Measurements from ENCODE around the gene INSL6. TPM values are rescaled to one million over a fixed set of nuclear protein-coding genes. Genes with fewer than 3 reads are reported as not detected.

INSL6 gene, protein sequence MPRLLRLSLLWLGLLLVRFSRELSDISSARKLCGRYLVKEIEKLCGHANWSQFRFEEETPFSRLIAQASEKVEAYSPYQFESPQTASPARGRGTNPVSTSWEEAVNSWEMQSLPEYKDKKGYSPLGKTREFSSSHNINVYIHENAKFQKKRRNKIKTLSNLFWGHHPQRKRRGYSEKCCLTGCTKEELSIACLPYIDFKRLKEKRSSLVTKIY
- not detected in 2 replicates for total RNA-seq
- polyA plus RNA-seq: not detected in 2 replicates
- not detected in 2 replicates for polyA plus RNA-seq (2012)
- polyA minus RNA-seq (ENCODE audit: low replicate concordance): not detected in 2 replicates

DNA sequence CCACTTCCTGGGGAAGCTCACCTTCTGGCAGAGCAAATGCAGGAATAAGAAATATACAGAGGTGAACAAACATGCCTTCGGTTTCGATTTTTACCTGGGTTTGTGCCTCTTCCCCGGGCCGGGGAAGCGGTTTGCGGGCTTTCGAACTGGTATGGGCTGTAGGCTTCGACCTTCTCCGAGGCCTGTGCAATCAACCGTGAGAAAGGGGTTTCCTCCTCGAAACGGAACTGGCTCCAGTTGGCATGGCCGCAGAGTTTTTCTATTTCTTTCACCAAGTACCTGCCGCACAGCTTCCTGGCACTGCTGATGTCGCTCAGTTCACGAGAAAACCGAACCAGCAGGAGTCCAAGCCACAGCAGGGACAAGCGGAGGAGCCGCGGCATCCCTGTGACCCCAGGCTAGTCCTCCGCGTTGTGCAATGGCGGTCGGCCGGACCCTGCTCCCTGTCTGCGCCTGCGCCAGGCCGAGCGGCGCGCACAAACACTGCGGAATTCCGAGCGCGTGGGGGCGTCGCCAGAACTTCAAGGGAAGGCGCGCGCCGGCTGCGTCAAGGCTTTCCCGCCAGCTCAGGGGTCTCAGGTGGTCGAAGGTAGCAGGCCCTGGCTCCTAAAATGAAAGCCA lies at the start of gene INSL6:
Gene INSL6 (minus strand): TSS at position 420 of the 621 bp plus-strand sequence. CDS start 37 bp downstream, at position 383.
- TF ChIP-seq, protein P1, sequence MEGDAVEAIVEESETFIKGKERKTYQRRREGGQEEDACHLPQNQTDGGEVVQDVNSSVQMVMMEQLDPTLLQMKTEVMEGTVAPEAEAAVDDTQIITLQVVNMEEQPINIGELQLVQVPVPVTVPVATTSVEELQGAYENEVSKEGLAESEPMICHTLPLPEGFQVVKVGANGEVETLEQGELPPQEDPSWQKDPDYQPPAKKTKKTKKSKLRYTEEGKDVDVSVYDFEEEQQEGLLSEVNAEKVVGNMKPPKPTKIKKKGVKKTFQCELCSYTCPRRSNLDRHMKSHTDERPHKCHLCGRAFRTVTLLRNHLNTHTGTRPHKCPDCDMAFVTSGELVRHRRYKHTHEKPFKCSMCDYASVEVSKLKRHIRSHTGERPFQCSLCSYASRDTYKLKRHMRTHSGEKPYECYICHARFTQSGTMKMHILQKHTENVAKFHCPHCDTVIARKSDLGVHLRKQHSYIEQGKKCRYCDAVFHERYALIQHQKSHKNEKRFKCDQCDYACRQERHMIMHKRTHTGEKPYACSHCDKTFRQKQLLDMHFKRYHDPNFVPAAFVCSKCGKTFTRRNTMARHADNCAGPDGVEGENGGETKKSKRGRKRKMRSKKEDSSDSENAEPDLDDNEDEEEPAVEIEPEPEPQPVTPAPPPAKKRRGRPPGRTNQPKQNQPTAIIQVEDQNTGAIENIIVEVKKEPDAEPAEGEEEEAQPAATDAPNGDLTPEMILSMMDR (conservative IDR thresholded peaks at IDR 0.05 in 1 of 2, IDR thresholded peaks at IDR 0.05 in 1 of 2; ENCODE audit: low read depth in 1 of 2, low read length in 2 of 2): no peak
- Histone ChIP-seq H3K9me3 (ENCODE audit: control insufficient read depth, insufficient read depth, low read depth, low read length) (no peaks in the 10 kb centered on the region), H4K20me1 (ENCODE audit: control insufficient read depth, extremely low read depth, insufficient read depth, low read length) (no peaks in the 10 kb centered on the region), H3K4me2 (ENCODE audit: extremely low read depth, insufficient read depth, low read length) (no peak within 1 kb of the TSS), H3K9ac (ENCODE audit: insufficient read depth, low read length) (no peak within 1 kb of the TSS), H3K79me2 (ENCODE audit: control insufficient read depth, insufficient read depth, low read length) (no peaks in the 10 kb centered on the region), H3K27ac (ENCODE audit: insufficient read depth, low read length) (no peak within 1 kb of the TSS), H2AFZ (ENCODE audit: low read length) (no peak within 1 kb of the TSS), H3K4me1 (ENCODE audit: control insufficient read depth, extremely low read depth, insufficient read depth, low read length) (no peaks in the 10 kb centered on the region), H3K4me3 (replicated peaks in 1 of 4; ENCODE audit: control extremely low read depth in 1 of 4, insufficient read depth in 1 of 4, low read depth in 3 of 4, low read length in 4 of 4) (no peak within 1 kb of the TSS), H3K27me3 (ENCODE audit: control insufficient read depth, insufficient read depth, low read length) (no peaks in the 10 kb centered on the region), H3K36me3 (ENCODE audit: control insufficient read depth, insufficient read depth, low read length) (no peaks in the 10 kb centered on the region)
- DNase-seq (ENCODE audit: low read depth in 2 of 2): no peak

DNA sequence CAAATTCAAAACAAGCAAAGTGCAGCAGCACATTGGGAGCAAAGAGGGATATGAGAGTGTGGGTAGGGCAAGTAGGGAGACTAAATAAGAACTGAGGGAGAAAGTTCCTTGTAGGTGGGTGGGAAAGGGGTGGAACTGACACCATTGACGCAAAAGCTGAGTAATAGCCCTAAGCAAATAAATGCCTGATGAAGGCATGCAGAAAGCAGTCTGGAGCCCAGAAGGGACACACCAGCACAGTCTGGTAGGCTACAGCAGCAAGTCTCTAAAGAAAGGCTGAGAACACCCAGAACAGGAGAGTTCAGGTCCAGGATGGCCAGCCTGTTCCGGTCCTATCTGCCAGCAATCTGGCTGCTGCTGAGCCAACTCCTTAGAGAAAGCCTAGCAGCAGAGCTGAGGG lies 45.8 kb upstream of the INSL6 start, which contains the start of gene INSL4:
Gene INSL4 (plus strand): TSS at position 208 of the 400 bp plus-strand sequence. CDS start 105 bp downstream, at position 313.
- DNase-seq (ENCODE audit: low read depth in 2 of 2): peak in 1 of 2 donors; percentile 35
- Histone ChIP-seq H3K27me3 (ENCODE audit: control insufficient read depth, insufficient read depth, low read length) (peaks cover 3% of the 10 kb centered on the region), H4K20me1 (ENCODE audit: control insufficient read depth, extremely low read depth, insufficient read depth, low read length) (no peaks in the 10 kb centered on the region), H2AFZ (ENCODE audit: low read length) (no peak within 1 kb of the TSS), H3K9me3 (ENCODE audit: control insufficient read depth, insufficient read depth, low read depth, low read length) (no peaks in the 10 kb centered on the region), H3K4me1 (ENCODE audit: control insufficient read depth, extremely low read depth, insufficient read depth, low read length) (no peaks in the 10 kb centered on the region), H3K79me2 (ENCODE audit: control insufficient read depth, insufficient read depth, low read length) (no peaks in the 10 kb centered on the region), H3K4me2 (ENCODE audit: extremely low read depth, insufficient read depth, low read length) (no peak within 1 kb of the TSS), H3K27ac (ENCODE audit: insufficient read depth, low read length) (no peak within 1 kb of the TSS), H3K36me3 (ENCODE audit: control insufficient read depth, insufficient read depth, low read length) (no peaks in the 10 kb centered on the region), H3K4me3 (replicated peaks in 1 of 4; ENCODE audit: control extremely low read depth in 1 of 4, insufficient read depth in 1 of 4, low read depth in 3 of 4, low read length in 4 of 4) (no peak within 1 kb of the TSS), H3K9ac (ENCODE audit: insufficient read depth, low read length) (no peak within 1 kb of the TSS)
- TF ChIP-seq EZH2 (IDR thresholded peaks at IDR 0.05; ENCODE audit: low read length, missing control alignments): no peak
- TF ChIP-seq, protein P1 (conservative IDR thresholded peaks at IDR 0.05 in 1 of 2, IDR thresholded peaks at IDR 0.05 in 1 of 2; ENCODE audit: low read depth in 1 of 2, low read length in 2 of 2): no peak

DNA sequence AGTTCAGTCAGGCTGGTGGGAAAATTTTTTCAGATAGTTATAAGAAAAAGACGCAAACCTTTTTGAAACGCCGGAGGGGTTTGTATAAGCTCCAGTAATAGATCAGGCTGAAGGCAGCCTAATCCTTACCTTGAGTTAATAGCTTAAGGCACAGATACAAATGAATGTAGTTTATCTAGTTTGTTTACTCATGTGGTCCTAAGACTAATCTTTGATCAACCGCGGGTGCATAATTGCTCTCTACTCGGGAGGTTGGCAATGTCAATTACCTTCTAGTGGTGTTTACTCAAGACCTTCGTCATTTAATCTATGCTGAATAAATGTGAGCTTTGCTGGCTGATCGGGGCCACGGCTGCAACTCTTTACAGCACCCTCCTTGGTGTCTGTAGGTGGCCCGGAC lies 45.1 kb upstream of the INSL6 start:
- Histone ChIP-seq H3K4me2 (ENCODE audit: extremely low read depth, insufficient read depth, low read length) (no peak overlapping the region), H3K27ac (ENCODE audit: insufficient read depth, low read length) (no peak overlapping the region), H3K79me2 (ENCODE audit: control insufficient read depth, insufficient read depth, low read length) (no peaks in the 10 kb centered on the region), H3K9ac (ENCODE audit: insufficient read depth, low read length) (no peak overlapping the region), H3K27me3 (ENCODE audit: control insufficient read depth, insufficient read depth, low read length) (peaks cover 3% of the 10 kb centered on the region), H4K20me1 (ENCODE audit: control insufficient read depth, extremely low read depth, insufficient read depth, low read length) (no peaks in the 10 kb centered on the region), H2AFZ (ENCODE audit: low read length) (no peak overlapping the region), H3K36me3 (ENCODE audit: control insufficient read depth, insufficient read depth, low read length) (no peaks in the 10 kb centered on the region), H3K9me3 (ENCODE audit: control insufficient read depth, insufficient read depth, low read depth, low read length) (no peaks in the 10 kb centered on the region), H3K4me1 (ENCODE audit: control insufficient read depth, extremely low read depth, insufficient read depth, low read length) (no peaks in the 10 kb centered on the region), H3K4me3 (replicated peaks in 1 of 4; ENCODE audit: control extremely low read depth in 1 of 4, insufficient read depth in 1 of 4, low read depth in 3 of 4, low read length in 4 of 4) (no peak overlapping the region)
- no peak for DNase-seq (ENCODE audit: low read depth in 2 of 2)
- TF ChIP-seq, protein P1 (conservative IDR thresholded peaks at IDR 0.05 in 1 of 2, IDR thresholded peaks at IDR 0.05 in 1 of 2; ENCODE audit: low read depth in 1 of 2, low read length in 2 of 2): no peak
- no peak for TF ChIP-seq EZH2 (IDR thresholded peaks at IDR 0.05; ENCODE audit: low read length, missing control alignments)

All from fibroblast of lung (primary cell).